SH-SY5Y (cell line): ENCODE measurements around the gene IQCK.

Source experiments
- GATA2 ChIP-seq: IDR thresholded peaks from 2 replicates; pipeline ENCODE4 v1.6.1; 2011; ENCODE audit warnings: mild to moderate bottlenecking, low read depth, low read length
- GATA3 ChIP-seq: IDR thresholded peaks from 2 replicates; pipeline ENCODE4 v1.6.1; 2011; ENCODE audit warnings: low read depth, mild to moderate bottlenecking, low read length, moderate library complexity

GRCh38 chr16:19677402-19677801 is 40.7 kb upstream of the IQCK start:
- TF ChIP-seq GATA3 (no peak), GATA2 (no peak)
